ACHN (cell line): Measurements from ENCODE around the gene DENND1A.
"Not testable (repeated sequence)": the region's sequence is repeated elsewhere in the genome, so short reads cannot be mapped to it uniquely, and the experiment has no call there.

Experiments
- DNase-seq: peaks from one replicate; pipeline ENCODE4 v3.0.0-alpha.2; 2015
- in situ Hi-C: cut with HindIII; loops from 2 replicates; pipeline ENCODE4 v1.10.0; 2017; ENCODE audit warnings: low sequenced_read_pairs, low pct_ligation_motif_present, low pct_unique_long_range_greater_than_20kb

DENND1A gene

GRCh38 chr9:123952641-123953495 lies 22.9 kb upstream of the DENND1A start:
- in situ Hi-C loops, result no loop called here
- no peak for DNase-seq

- in situ Hi-C loops, result no loop called here
- DNase-seq, result no peak
Observed at GRCh38 chr9:123948286-123948685, 18.4 kb upstream of the DENND1A start.

- in situ Hi-C loops, result no loop called here
- no peak for DNase-seq
Observed at GRCh38 chr9:123947326-123947725, 17.4 kb upstream of the DENND1A start.

- in situ Hi-C loops, result no loop called here
- DNase-seq, result no peak
Observed at GRCh38 chr9:123946101-123946821, 16.3 kb upstream of the DENND1A start.

- in situ Hi-C loops, result no loop called here
- no peak for DNase-seq
Observed at GRCh38 chr9:123945532-123945931, 15.6 kb upstream of the DENND1A start.

GRCh38 chr9:123944464-123944863 lies 14.5 kb upstream of the DENND1A start:
- in situ Hi-C loops, DNase-seq: not testable (repeated sequence)

- in situ Hi-C loops, result no loop called here
- no peak for DNase-seq
Observed at GRCh38 chr9:123943671-123944070, 13.7 kb upstream of the DENND1A start.

GRCh38 chr9:123942542-123942941 lies 12.6 kb upstream of the DENND1A start:
- DNase-seq, result no peak
- in situ Hi-C loops, result no loop called here

GRCh38 chr9:123941524-123942070 lies 11.7 kb upstream of the DENND1A start:
- DNase-seq, result no peak
- in situ Hi-C loops, result no loop called here

- no peak for DNase-seq
- in situ Hi-C loops, result no loop called here
Observed at GRCh38 chr9:123940721-123941523, 11.0 kb upstream of the DENND1A start.

- DNase-seq, result no peak
- in situ Hi-C loops, result no loop called here
Observed at GRCh38 chr9:123938401-123938800, 8.5 kb upstream of the DENND1A start.

- in situ Hi-C loops, DNase-seq: not testable (repeated sequence)
Observed at GRCh38 chr9:123936575-123936974, 6.6 kb upstream of the DENND1A start.

- DNase-seq, result peak; percentile 28
- in situ Hi-C loops, result no loop called here
Observed at GRCh38 chr9:123933440-123934212, 3.7 kb upstream of the DENND1A start.

- no peak for DNase-seq
- in situ Hi-C loops, result no loop called here
Observed at GRCh38 chr9:123929177-123929869, 603 bp downstream of the DENND1A start.

GRCh38 chr9:123928533-123929176 lies 1.3 kb downstream of the DENND1A start:
- in situ Hi-C loops, result no loop called here
- peak; percentile 20 for DNase-seq

GRCh38 chr9:123927625-123928532 lies 2.0 kb downstream of the DENND1A start:
- no peak for DNase-seq
- in situ Hi-C loops, result no loop called here
